Thoracic aorta (tissue), 2 donors: Measurements from ENCODE around the gene KHDRBS1. TPM values are rescaled to one million over a fixed set of nuclear protein-coding genes. Genes with fewer than 3 reads are reported as not detected.

Experiments used
- ATAC-seq: fragments of 150-250 bp; one replicate; pipeline ENCODE4 v1.8.0; 2017; ENCODE audit warnings: low read depth; ENCODE audit not compliant: insufficient number of reproducible peaks, low FRiP score
- DNase-seq: peaks from one replicate; pipeline ENCODE4 v3.0.0-alpha.2; 2020; ENCODE audit warnings: low spot score
- H3K27ac ChIP-seq, 2 donors: fragments of 200-600 bp; sonication (generic); 1 replicate in 1 of 2; 2 replicates in 1 of 2; pipeline ENCODE4 v1.5.1; 2016; ENCODE audit warnings: mild to moderate bottlenecking in 2 of 2, moderate library complexity in 2 of 2
- H3K27me3 ChIP-seq: fragments of 200-600 bp; sonication (generic); replicated peaks from 2 replicates; pipeline ENCODE4 v1.6.0; 2016; ENCODE audit warnings: mild to moderate bottlenecking; ENCODE audit not compliant: insufficient read depth
- H3K36me3 ChIP-seq: fragments of 200-600 bp; sonication (generic); one replicate; pipeline ENCODE4 v1.5.1; 2016
- H3K4me1 ChIP-seq, 2 donors: fragments of 200-600 bp; sonication (generic); 1 replicate in 1 of 2; 2 replicates in 1 of 2; pipeline versions ENCODE4 v1.5.1 to v1.6.0; 2016; ENCODE audit warnings: low read depth in 2 of 2, mild to moderate bottlenecking in 1 of 2; ENCODE audit not compliant: control insufficient read depth in 1 of 2
- H3K4me3 ChIP-seq: fragments of 200-600 bp; sonication (generic); 2 replicates; pipeline ENCODE4 v1.5.1; 2016; ENCODE audit warnings: mild to moderate bottlenecking
- H3K9me3 ChIP-seq: fragments of 200-600 bp; sonication (generic); 2 replicates; pipeline ENCODE4 v1.5.1; 2016
- CTCF ChIP-seq: fragments of 200-600 bp; sonication (generic); IDR thresholded peaks from one replicate; pipeline ENCODE4 v1.5.1; 2019; ENCODE audit warnings: antibody characterized with exemption
- total RNA-seq, 2 donors: library from RNA; depleted of rRNA; stranded (reverse); fragments of >200 nt; gene quantifications; one replicate each; pipeline versions ENCODE4 v1.1.0 to v1.2.3, GENCODE V29; 2016

The KHDRBS1 gene
- 10 to 100 TPM; 45.5 to 82.6 TPM for total RNA-seq

- no peak for TF ChIP-seq CTCF
- peaks cover 29 to 36% of the 10 kb centered on the region in 2 donors for H3K4me1 ChIP-seq
- no peaks in the 10 kb centered on the region for H3K9me3 ChIP-seq
- H3K27ac ChIP-seq: peak within 1 kb of the TSS; percentile 99
- H3K36me3 ChIP-seq: no peaks in the 10 kb centered on the region
- DNase-seq (peak; percentile 97), ATAC-seq (peak; percentile 94)
- H3K4me3 ChIP-seq: peak within 1 kb of the TSS; percentile 75
- H3K27me3 ChIP-seq: no peaks in the 10 kb centered on the region
Measured at GRCh38 chr1:32013386-32014198, at the start of gene KHDRBS1. TSS of gene KHDRBS1 (plus strand) at chr1:32013868. CDS start at chr1:32013996, 128 bp downstream.

GRCh38 chr1:31970873-31971272, 42.8 kb upstream of the KHDRBS1 start:
- TF ChIP-seq CTCF: no peak
- H3K4me1 ChIP-seq: no peaks in the 10 kb centered on the region
- DNase-seq (no peak), ATAC-seq (no peak)
- no peaks in the 10 kb centered on the region for H3K27me3 ChIP-seq
- H3K4me3 ChIP-seq: no peak overlapping the region
- no peaks in the 10 kb centered on the region for H3K9me3 ChIP-seq
- no peak overlapping the region for H3K27ac ChIP-seq
- H3K36me3 ChIP-seq: no peaks in the 10 kb centered on the region

GRCh38 chr1:31976401-31976800, 37.3 kb upstream of the KHDRBS1 start:
- no peak overlapping the region for H3K4me3 ChIP-seq
- peaks cover 0 to 5% of the 10 kb centered on the region in 2 donors for H3K4me1 ChIP-seq
- H3K27me3 ChIP-seq: no peaks in the 10 kb centered on the region
- no peak for DNase-seq
- H3K9me3 ChIP-seq: no peaks in the 10 kb centered on the region
- H3K27ac ChIP-seq: no peak overlapping the region
- TF ChIP-seq CTCF: no peak
- H3K36me3 ChIP-seq: no peaks in the 10 kb centered on the region
- no peak for ATAC-seq

- H3K4me3 ChIP-seq: no peak overlapping the region
- ATAC-seq: no peak
- peak; percentile 11 for TF ChIP-seq CTCF
Measured at GRCh38 chr1:31977385-31978131, 36.1 kb upstream of the KHDRBS1 start.

GRCh38 chr1:31978843-31979400, 34.7 kb upstream of the KHDRBS1 start:
- ATAC-seq: no peak
- Histone ChIP-seq H3K4me3 (no peak overlapping the region), H3K27me3 (no peaks in the 10 kb centered on the region), H3K27ac (no peak overlapping the region), H3K9me3 (no peaks in the 10 kb centered on the region), H3K4me1 (peaks cover 0 to 5% of the 10 kb centered on the region in 2 donors), H3K36me3 (no peaks in the 10 kb centered on the region)
- no peak for TF ChIP-seq CTCF
- DNase-seq: no peak

More at GRCh38 chr1:31977385-31978131, 36.1 kb upstream of the KHDRBS1 start:
- H3K27ac ChIP-seq: no peak overlapping the region
- no peak for DNase-seq
- H3K4me1 ChIP-seq: peaks cover 0 to 5% of the 10 kb centered on the region in 2 donors
- H3K9me3 ChIP-seq: no peaks in the 10 kb centered on the region
- H3K27me3 ChIP-seq: no peaks in the 10 kb centered on the region
- H3K36me3 ChIP-seq: no peaks in the 10 kb centered on the region
